B cell (primary cell): ENCODE results near the gene CKAP5. TPM values are rescaled to one million over a fixed set of nuclear protein-coding genes. Genes with fewer than 3 reads are reported as not detected.

Source experiments
- ATAC-seq: fragments of 200-7000 bp; cut with Tn5 transposase; one replicate; pipeline ENCODE4 v1.10.0; 2021; ENCODE audit warnings: low read depth, mild to moderate bottlenecking, moderate number of reproducible peaks, moderate library complexity
- CTCF ChIA-PET: fragments of 350-600 bp; sonication (Branson Sonifier 250); formaldehyde crosslinking; loops from one replicate; lab custom pipeline; 2021; ENCODE audit warnings: antibody characterized with exemption, inconsistent platforms; lab: Charles Lee
- POLR2A ChIA-PET: fragments of 350-600 bp; sonication (Branson Sonifier 250); formaldehyde crosslinking; loops from one replicate; lab custom pipeline; 2021; ENCODE audit warnings: antibody characterized with exemption; lab: Charles Lee
- DNase-seq: peaks from one replicate; pipeline ENCODE4 v3.0.0; 2013
- H2AFZ ChIP-seq: 2 replicates; pipeline ENCODE4 v1.6.1; 2012; ENCODE audit warnings: mild to moderate bottlenecking, low read depth, low read length; ENCODE audit not compliant: insufficient read depth, poor library complexity, severe bottlenecking
- H3K27ac ChIP-seq, 2 donors: 1 replicate in 1 of 2; 2 replicates in 1 of 2; pipeline ENCODE4 v1.5.1; 2012 to 2013; ENCODE audit warnings: low read length in 2 of 2, mild to moderate bottlenecking in 2 of 2, moderate library complexity in 1 of 2
- H3K27me3 ChIP-seq, 4 experiments: fragments of 200-600 bp in 1 of 4; sonication (generic) in 1 of 4; replicated peaks in 1 of 4; 1 replicate in 2 of 4; 2 replicates in 2 of 4; pipeline versions ENCODE4 v1.6.1 to v1.7.0; 2013 to 2016; ENCODE audit warnings: low read length in 3 of 4, mild to moderate bottlenecking in 2 of 4, mixed read lengths in 1 of 4, moderate library complexity in 1 of 4; ENCODE audit not compliant: insufficient read depth in 4 of 4, control insufficient read depth in 3 of 4; ENCODE audit errors: control extremely low read depth in 1 of 4
- H3K36me3 ChIP-seq, 2 experiments: replicated peaks in 1 of 2; 1 replicate in 1 of 2; 2 replicates in 1 of 2; pipeline versions ENCODE4 v1.6.1 to v1.7.1; 2013; ENCODE audit warnings: low read length in 1 of 2; ENCODE audit not compliant: insufficient read depth in 2 of 2, control insufficient read depth in 1 of 2; ENCODE audit errors: control extremely low read depth in 1 of 2, extremely low read depth in 1 of 2
- H3K4me1 ChIP-seq, 2 donors: fragments of 200-600 bp in 1 of 2; sonication (generic) in 1 of 2; 1 replicate in 1 of 2; 2 replicates in 1 of 2; pipeline versions ENCODE4 v1.5.1 to v1.6.1; 2013 to 2017; ENCODE audit warnings: low read length in 2 of 2; ENCODE audit not compliant: control insufficient read depth in 2 of 2, insufficient read depth in 2 of 2
- H3K4me2 ChIP-seq: replicated peaks from 2 replicates; pipeline ENCODE3; 2012; ENCODE audit warnings: mild to moderate bottlenecking, low read depth, low read length; ENCODE audit not compliant: poor library complexity, severe bottlenecking
- H3K4me3 ChIP-seq, 5 experiments: fragments of 200-600 bp in 1 of 5; sonication (generic) in 1 of 5; 1 replicate in 3 of 5; 2 replicates in 2 of 5; pipeline versions ENCODE4 v1.5.1 to v1.7.0; 2011 to 2016; ENCODE audit warnings: low read length in 4 of 5, mild to moderate bottlenecking in 4 of 5, low read depth in 2 of 5, control low read depth in 1 of 5, moderate library complexity in 1 of 5; ENCODE audit not compliant: insufficient read depth in 1 of 5; ENCODE audit errors: control extremely low read depth in 1 of 5, extremely low read depth in 1 of 5
- H3K79me2 ChIP-seq: fragments of 200-600 bp; sonication (generic); one replicate; pipeline ENCODE4 v1.6.0; 2016; ENCODE audit warnings: low read length; ENCODE audit not compliant: control insufficient read depth, insufficient read depth
- H3K9ac ChIP-seq: fragments of 200-600 bp; sonication (generic); 2 replicates; pipeline ENCODE4 v1.6.1; 2017; ENCODE audit warnings: mild to moderate bottlenecking, low read length, moderate library complexity
- H3K9me3 ChIP-seq, 3 donors: one replicate each; pipeline versions ENCODE4 v1.6.1 to v1.7.1; 2013; ENCODE audit warnings: low read length in 2 of 3; ENCODE audit not compliant: control insufficient read depth in 2 of 3, insufficient read depth in 1 of 3; ENCODE audit errors: control extremely low read depth in 1 of 3
- H4K20me1 ChIP-seq: 2 replicates; pipeline ENCODE4 v1.6.0; 2012; ENCODE audit warnings: mild to moderate bottlenecking, low read length; ENCODE audit not compliant: insufficient read depth, control insufficient read depth, poor library complexity, severe bottlenecking
- H3K27ac Mint-ChIP-seq: one replicate; pipeline ENCODE4 v1.8.0; 2021; ENCODE audit warnings: mixed read lengths
- H3K27me3 Mint-ChIP-seq: one replicate; pipeline ENCODE4 v1.8.0; 2021; ENCODE audit warnings: mixed read lengths
- H3K4me1 Mint-ChIP-seq: one replicate; pipeline ENCODE4 v1.8.0; 2021; ENCODE audit warnings: mixed read lengths
- H3K4me3 Mint-ChIP-seq: one replicate; pipeline ENCODE4 v1.8.0; 2021; ENCODE audit warnings: mixed read lengths
- H3K9me3 Mint-ChIP-seq: one replicate; pipeline ENCODE4 v1.8.0; 2022; ENCODE audit warnings: mixed read lengths; ENCODE audit not compliant: insufficient read depth
- CTCF ChIP-seq: fragments of 200-600 bp; IDR thresholded peaks from one replicate; pipeline ENCODE4 v1.8.0; 2022; ENCODE audit warnings: antibody characterized with exemption, mild to moderate bottlenecking
- EZH2 ChIP-seq: IDR thresholded peaks from 2 replicates; pipeline ENCODE4 v1.6.1; 2012; ENCODE audit warnings: borderline replicate concordance, low read depth, mild to moderate bottlenecking, moderate library complexity, low read length; ENCODE audit not compliant: insufficient read depth, poor library complexity, severe bottlenecking
- WGBS: methylation state at CpG from one replicate; pipeline ENCODE4 v1.1.5; 2013; ENCODE audit warnings: missing lambda C conversion rate; ENCODE audit not compliant: insufficient coverage; 5-methylcytosine and 5-hydroxymethylcytosine counted together
- intact Hi-C: fragments of 100-400 bp; cut with micrococcal nuclease; formaldehyde crosslinking; loops from one replicate; pipeline ENCODE4 v1.10.0; 2022
- polyA plus RNA-seq: library from polyadenylated mRNA; depleted of rRNA; stranded (reverse); fragments of >200 nt; gene quantifications from 2 replicates; pipeline ENCODE4 v1.2.3, GENCODE V29; 2012
- total RNA-seq, 2 donors: library from RNA; stranded (reverse); fragments of 120-200 nt in 1 of 2; gene quantifications; 1 replicate in 1 of 2; 2 replicates in 1 of 2; pipeline versions ENCODE4 v1.2.3 to v1.2.4, GENCODE V29; 2013 to 2022

The CKAP5 gene
- total and polyA plus RNA-seq, 2 donors (not counting 1 experiment from before 2014, with no cell fraction given): 7.3 to 54.3 TPM

GRCh38 chr11:46890665-46891064 lies 44.6 kb upstream of the CKAP5 start:
- Histone ChIP-seq H3K36me3 (no peaks in the 10 kb centered on the region), H3K4me1 (peaks cover 0 to 7% of the 10 kb centered on the region in 2 donors), H3K4me2 (no peak overlapping the region), H2AFZ (no peak overlapping the region), H3K9ac (no peak overlapping the region), H3K79me2 (no peaks in the 10 kb centered on the region), H3K27ac (no peak overlapping the region), H3K4me3 (no peak overlapping the region), H3K27me3 (peaks cover 0 to 2% (median 0%) of the 10 kb centered on the region in 4 experiments), H4K20me1 (no peaks in the 10 kb centered on the region), H3K9me3 (no peaks in the 10 kb centered on the region)
- WGBS: no CpG with 5 or more reads among the region's 2 CpGs
- Mint-ChIP-seq H3K27ac (no peak overlapping the region), H3K4me3 (no peak overlapping the region), H3K4me1 (peaks cover 5% of the 10 kb centered on the region), H3K27me3 (peaks cover 6% of the 10 kb centered on the region), H3K9me3 (no peaks in the 10 kb centered on the region)
- ChIA-PET CTCF (interaction anchor here (0.7 to 3.4 kb wide), 7 partner anchors 250 to 962 kb away, joined by 3 to 32 read pairs (median 3); no protein-coding TSS in a partner anchor), POLR2A (interaction anchor here (0.7 kb wide), 1 partner anchor 263 kb away, joined by 3 read pairs; no protein-coding TSS in a partner anchor)
- intact Hi-C loops: no loop called here
- DNase-seq (no peak), ATAC-seq (no peak)
- TF ChIP-seq CTCF (no peak), EZH2 (no peak)

- no peak for TF ChIP-seq EZH2
- TF ChIP-seq CTCF: peak; percentile 86
- H3K9ac ChIP-seq: no peak overlapping the region
- H3K27ac ChIP-seq: no peak overlapping the region
- no peaks in the 10 kb centered on the region for H3K79me2 ChIP-seq
- H4K20me1 ChIP-seq: no peaks in the 10 kb centered on the region
- ATAC-seq (peak; percentile 98), DNase-seq (peak; percentile 85)
- H3K27ac Mint-ChIP-seq: no peak overlapping the region
- H3K4me1 Mint-ChIP-seq: peaks cover 5% of the 10 kb centered on the region
- peak overlapping the region; percentile 61 for H2AFZ ChIP-seq
- ChIA-PET CTCF (interaction anchor here (0.7 to 3.4 kb wide), 5 partner anchors 250 to 564 kb away, joined by 3 to 32 read pairs (median 6); no protein-coding TSS in a partner anchor), POLR2A (no interaction called here)
- no peaks in the 10 kb centered on the region for H3K9me3 ChIP-seq
- no peak overlapping the region for H3K4me3 ChIP-seq
- peaks cover 0 to 7% of the 10 kb centered on the region in 2 donors for H3K4me1 ChIP-seq
- no peak overlapping the region for H3K4me2 ChIP-seq
- 71% methylated on average over 22 of the region's 23 CpGs for WGBS
- no peaks in the 10 kb centered on the region for H3K9me3 Mint-ChIP-seq
- intact Hi-C loops: loop anchor here (1.0 kb wide), 1 partner anchor 271 kb away; no protein-coding TSS in a partner anchor
- no peaks in the 10 kb centered on the region for H3K36me3 ChIP-seq
- H3K27me3 ChIP-seq: peaks cover 0 to 2% (median 0%) of the 10 kb centered on the region in 4 experiments
- no peak overlapping the region for H3K4me3 Mint-ChIP-seq
- peaks cover 6% of the 10 kb centered on the region for H3K27me3 Mint-ChIP-seq
These were observed 43.8 kb upstream of the CKAP5 start for GRCh38 chr11:46889689-46890475.
